GM12801 (cell line): ENCODE measurements around the gene TRHDE.

Experiments
- CTCF ChIP-seq: IDR thresholded peaks from one replicate; pipeline ENCODE4 v1.5.1; 2011; ENCODE audit warnings: control low read depth; ENCODE audit not compliant: insufficient read length; ENCODE audit errors: extremely low read depth

The TRHDE gene

GRCh38 chr12:72502546-72502945, 230.4 kb downstream of the TRHDE start:
- TF ChIP-seq CTCF, result no peak

GRCh38 chr12:72505227-72505626, 233.1 kb downstream of the TRHDE start:
- no peak for TF ChIP-seq CTCF

GRCh38 chr12:72509891-72510290, 237.7 kb downstream of the TRHDE start:
- no peak for TF ChIP-seq CTCF

- TF ChIP-seq CTCF, result no peak
Measured at GRCh38 chr12:72510772-72511171, 238.6 kb downstream of the TRHDE start.

GRCh38 chr12:72511498-72511897, 239.3 kb downstream of the TRHDE start:
- TF ChIP-seq CTCF, result no peak

- TF ChIP-seq CTCF, result no peak
Measured at GRCh38 chr12:72511906-72512305, 239.7 kb downstream of the TRHDE start.

- no peak for TF ChIP-seq CTCF
Measured at GRCh38 chr12:72521326-72521725, 249.2 kb downstream of the TRHDE start.

GRCh38 chr12:72522411-72522810, 250.2 kb downstream of the TRHDE start:
- TF ChIP-seq CTCF, result no peak
